GM12891 (cell line): ENCODE measurements around the gene UCKL1.

Experiments
- POLR2A ChIP-seq: IDR thresholded peaks from 2 replicates; pipeline ENCODE4 v1.6.1; 2011; ENCODE audit warnings: low read depth, low read length, control low read depth
- POLR2AphosphoS5 ChIP-seq: IDR thresholded peaks from 2 replicates; pipeline ENCODE4 v1.6.1; 2011; ENCODE audit warnings: low read depth, low read length, control low read depth
- POU2F2 ChIP-seq: IDR thresholded peaks from 2 replicates; pipeline ENCODE4 v1.6.1; 2011; ENCODE audit warnings: low read depth, mild to moderate bottlenecking, control low read depth, low read length, moderate library complexity

DNA sequence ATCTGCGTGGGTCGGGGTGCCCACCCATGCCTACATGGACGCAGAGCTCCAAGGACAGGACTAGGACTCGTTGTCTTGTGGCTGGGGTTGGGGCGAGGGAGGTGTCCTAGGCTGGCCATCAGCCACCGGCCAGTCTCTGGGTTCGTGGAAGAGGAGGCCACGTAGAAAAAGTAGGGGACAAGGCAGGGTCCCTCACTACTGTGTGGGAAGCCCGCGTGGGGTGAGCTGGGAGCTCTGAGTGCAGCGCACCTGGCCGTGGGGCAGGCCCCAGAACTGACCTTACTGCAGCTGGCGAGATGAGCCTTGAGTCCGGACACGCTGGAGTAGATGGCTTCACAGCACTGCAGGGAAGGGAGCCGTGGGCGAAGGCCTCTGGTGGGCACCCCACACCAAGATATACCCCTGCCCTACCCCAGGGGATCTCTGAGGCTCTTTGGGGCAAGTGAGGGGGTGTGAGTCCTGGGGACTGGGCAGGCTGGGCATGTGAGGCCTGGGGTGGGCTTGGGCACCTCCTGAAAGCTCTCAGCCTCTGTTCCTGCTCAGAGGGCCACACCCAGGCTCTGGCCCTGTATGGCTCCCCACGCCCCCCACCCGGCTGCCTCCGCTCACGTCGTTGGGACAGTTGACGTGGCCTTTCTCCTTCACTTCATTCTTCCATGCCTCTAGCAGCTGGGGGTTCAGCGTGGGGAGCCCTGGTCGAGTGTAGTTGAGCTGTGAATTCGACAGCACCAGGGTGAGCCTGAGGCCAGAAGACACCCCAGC is 5.6 kb upstream of the UCKL1 start:
- no peak for TF ChIP-seq POLR2A
- TF ChIP-seq POLR2AphosphoS5, result no peak
- TF ChIP-seq POU2F2, result no peak
